ENCODE results near the gene FAM227B.

GRCh38 chr15:49339656-49340055, 281.0 kb downstream of the FAM227B start:
- no peak for TF ChIP-seq CTCF (IDR thresholded peaks at IDR 0.05)
- TF ChIP-seq EP300 (IDR thresholded peaks at IDR 0.05; ENCODE audit: low read depth): no peak
